Activated T-helper 1 cell treated with Interleukin-2 at 50 U/mL for 16 hours (primary cell): Measurements from ENCODE around the gene MAMSTR.
"Not testable (repeated sequence)": the region's sequence is repeated elsewhere in the genome, so short reads cannot be mapped to it uniquely, and the experiment has no call there.

Experiments used
- DNase-seq: peaks from one replicate; pipeline ENCODE4 v3.0.0-alpha.2; 2020; ENCODE audit warnings: low read depth

MAMSTR gene

GRCh38 chr19:48686088-48686487 is 33.4 kb downstream of the MAMSTR start:
- no peak for DNase-seq

DNA sequence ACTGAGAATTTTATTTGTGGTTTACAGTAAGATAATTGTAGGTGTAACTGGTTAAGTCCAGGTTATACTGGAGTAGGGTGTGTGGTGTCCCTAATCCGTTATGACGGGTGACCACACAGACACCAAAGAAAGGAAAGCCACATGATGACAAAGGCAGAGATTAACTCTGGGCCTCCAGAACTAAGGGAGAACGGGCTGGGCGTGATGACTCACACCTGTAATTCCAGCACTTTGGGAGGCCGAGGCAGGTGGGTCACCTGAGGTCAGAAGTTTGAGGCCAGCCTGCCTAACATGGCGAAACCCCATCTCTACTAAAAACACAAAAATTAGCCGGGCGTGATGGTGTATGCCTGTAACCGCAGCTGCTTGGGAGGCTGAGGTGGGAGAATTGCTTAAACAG is 33.9 kb downstream of the MAMSTR start:
- DNase-seq = no peak

GRCh38 chr19:48683349-48683748 is 36.2 kb downstream of the MAMSTR start:
- no peak for DNase-seq

GRCh38 chr19:48681127-48681470 is 38.4 kb downstream of the MAMSTR start:
- no peak for DNase-seq

- DNase-seq = no peak
These were observed 38.9 kb downstream of the MAMSTR start for GRCh38 chr19:48680436-48681126.

GRCh38 chr19:48680006-48680405 is 39.5 kb downstream of the MAMSTR start:
- DNase-seq = not testable (repeated sequence)

- DNase-seq = no peak
These were observed 41.3 kb downstream of the MAMSTR start for GRCh38 chr19:48678201-48678600.

DNA sequence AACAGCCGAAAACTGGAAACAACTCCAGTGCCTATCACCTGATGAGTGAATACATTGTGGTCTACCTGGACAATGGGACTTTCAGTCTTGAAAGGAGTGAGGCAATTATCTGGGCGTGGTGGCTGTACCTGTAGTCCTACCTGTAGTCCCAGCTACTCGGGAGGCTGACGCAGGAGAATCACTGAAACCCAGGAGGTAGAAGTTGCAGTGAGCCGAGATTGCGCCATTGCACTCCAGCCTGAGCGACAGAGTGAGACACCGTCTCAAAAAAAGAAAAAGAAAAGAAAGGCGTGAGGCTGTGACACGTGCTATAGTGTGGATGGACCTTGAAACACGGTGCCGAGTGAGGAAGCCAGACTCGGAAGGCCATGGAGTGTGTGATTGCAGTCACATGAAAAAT is 42.6 kb downstream of the MAMSTR start:
- no peak for DNase-seq

- DNase-seq = no peak
These were observed 43.0 kb downstream of the MAMSTR start for GRCh38 chr19:48676487-48676886.

- DNase-seq = peak; percentile 57
These were observed 44.4 kb downstream of the MAMSTR start for GRCh38 chr19:48674921-48675824.

DNA sequence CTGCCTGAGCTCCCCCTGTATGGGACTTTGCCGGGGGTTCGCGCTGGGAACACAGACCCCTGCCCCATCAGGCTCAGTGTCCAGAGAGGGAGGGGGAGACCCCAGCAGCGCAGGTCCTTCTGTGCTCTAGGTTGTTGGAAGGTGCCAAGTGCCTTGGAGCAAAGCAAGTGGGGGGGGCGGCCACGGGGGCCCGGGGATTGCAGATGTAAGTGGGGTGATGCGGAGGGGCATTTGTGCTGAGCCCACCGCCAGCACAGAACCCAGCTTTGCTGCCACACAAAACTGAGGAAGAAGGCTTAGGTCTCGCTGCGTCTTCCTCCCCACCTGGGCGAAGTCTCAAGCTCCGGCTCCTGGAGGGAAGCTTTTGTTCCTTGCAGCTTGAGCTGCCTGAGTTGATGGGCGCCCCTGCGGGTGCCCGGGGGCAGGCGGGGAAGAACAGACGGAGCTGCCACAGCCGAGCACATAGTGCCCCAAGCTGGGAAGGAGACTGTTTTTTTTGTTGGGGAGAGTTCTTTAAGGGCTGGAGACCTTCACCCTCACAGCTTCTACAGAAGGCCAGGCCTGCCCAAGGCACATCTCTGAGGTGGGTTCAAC is 45.2 kb downstream of the MAMSTR start:
- no peak for DNase-seq

DNA sequence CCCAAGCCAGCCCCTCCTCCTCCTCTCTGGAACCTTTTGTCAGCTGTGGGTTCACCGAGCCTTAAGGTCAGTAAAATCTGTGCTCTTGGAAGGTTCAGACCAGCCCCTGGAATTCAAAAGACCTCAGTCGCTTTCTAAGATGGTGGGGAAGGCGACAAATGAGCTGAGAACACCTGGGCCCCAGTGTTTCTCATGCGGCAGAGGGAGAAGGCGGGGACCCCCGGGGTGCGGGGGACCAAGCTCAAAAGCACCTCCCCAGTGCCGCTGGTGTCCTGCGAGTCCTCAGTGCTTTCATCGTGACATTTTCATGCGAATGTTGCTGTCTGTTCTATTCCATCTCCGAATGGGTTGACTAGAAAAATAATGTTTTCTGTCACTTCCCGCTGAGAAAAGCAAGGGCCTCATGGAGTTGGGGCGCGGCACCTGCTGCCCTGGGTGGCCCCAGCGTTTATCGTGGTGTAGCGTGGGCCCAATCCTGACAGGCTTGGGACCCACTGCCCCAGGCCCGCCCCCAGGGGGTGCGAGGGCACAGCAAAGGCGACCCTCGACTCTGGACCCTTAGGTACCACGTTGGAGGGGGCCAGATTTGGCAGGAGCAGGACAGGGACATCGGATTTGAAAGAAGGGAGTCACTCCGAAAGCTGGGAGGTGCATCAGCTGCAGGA is 46.0 kb downstream of the MAMSTR start:
- no peak for DNase-seq

DNA sequence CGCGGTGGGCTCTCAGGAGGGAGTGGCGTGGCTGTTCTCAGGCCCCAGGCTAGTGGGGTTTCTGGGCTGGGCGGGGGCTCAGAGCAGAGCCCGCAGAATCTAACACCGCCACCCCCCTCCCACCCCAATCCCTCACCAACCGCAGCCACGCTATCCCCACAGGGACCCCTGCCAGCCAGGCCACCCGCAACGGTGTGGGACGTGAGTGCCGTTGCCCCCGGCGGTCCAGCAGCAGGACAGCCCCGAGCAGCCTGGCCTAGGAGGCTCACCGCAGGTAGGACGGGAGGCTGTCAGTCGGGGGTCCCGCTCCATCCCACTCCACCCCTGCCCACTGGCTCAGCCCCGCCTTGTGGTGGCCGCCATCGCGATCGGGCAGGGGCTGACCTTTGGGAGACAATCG is 46.5 kb downstream of the MAMSTR start, which contains the start of gene NTN5:
TSS of gene NTN5 (minus strand) at position 24 of the 400 bp plus-strand sequence. CDS start 2,031 bp downstream, outside the sequence.
- DNase-seq = no peak

GRCh38 chr19:48671446-48671995 is 48.0 kb downstream of the MAMSTR start:
- DNase-seq = no peak

GRCh38 chr19:48670699-48671445 is 48.7 kb downstream of the MAMSTR start:
- no peak for DNase-seq

DNA sequence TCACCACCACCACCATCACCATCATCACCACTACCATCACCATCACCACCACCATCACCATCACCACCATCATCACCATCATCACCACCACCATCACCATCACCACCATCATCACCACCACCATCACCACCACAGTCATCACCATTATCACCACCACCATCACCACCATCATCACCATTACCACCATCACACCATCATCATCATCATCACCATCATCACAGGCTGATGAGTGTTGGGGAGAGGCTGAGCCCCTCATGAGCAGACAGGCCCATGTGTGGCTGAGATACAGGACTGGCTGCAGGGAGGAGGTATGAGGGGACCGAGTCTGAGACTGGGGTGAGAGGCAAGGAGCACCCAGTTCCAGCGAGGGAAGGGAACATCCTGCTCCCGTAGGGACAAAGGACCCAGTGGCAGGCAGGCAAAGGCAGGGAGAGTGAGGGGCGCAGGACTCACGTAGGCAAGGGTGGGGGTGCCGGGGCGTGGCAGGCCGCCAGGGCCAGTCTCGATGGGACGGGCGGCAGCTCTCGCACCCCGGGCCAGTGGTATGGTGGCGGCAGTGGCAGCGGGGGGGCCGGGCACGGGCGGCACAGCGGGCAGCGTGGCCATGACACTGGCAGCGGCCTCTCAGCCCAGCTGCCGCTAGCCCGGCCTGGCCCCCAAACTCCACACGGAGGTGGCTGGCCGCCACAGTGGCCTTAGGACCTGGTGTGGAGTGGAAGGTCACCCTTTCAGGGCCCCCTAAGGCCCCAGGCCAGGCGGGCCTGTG is 49.4 kb downstream of the MAMSTR start:
- DNase-seq = no peak

- no peak for DNase-seq
These were observed 50.8 kb downstream of the MAMSTR start for GRCh38 chr19:48668761-48669160.

DNA sequence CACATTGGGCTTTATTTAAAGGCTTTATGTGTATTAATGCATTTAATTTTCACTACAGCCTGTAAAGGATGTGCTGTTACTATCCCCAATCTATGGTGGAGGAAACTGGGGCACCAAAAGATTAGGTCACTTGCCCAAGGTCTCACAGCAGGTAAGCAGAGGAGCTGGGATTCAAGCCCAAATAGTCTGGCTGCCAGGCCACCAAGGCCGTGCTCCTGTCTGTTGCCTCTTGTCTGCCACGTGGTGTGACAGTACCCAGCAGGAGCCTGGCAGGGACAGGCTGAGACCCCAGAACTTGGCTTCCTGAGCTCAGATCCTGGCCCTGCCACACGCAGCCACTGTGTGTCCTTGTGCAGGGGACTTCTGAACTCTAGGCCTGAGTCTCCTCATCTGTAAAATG is 51.2 kb downstream of the MAMSTR start:
- DNase-seq = no peak

GRCh38 chr19:48665786-48666185 is 53.7 kb downstream of the MAMSTR start:
- no peak for DNase-seq

DNA sequence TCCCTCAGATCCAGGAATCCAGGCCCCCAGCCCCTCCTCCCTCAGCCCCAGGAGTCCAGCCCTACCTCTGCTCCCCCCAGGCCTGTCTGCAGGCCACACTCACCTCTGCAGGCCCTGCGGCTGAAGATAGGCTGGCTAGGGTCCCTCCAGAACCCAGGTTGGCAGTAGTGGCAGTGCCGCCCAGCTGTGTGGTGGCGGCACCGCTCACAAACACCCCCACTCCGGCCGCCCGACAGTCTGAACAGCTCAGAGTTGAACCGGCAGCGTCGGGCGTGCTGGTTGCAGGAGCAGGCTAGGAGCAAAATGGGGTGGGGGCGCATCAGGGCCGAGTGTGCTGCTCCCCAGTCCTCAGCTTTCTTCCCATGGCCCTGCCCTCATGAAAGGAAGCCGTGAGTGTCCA is 55.0 kb downstream of the MAMSTR start:
- DNase-seq = no peak

DNA sequence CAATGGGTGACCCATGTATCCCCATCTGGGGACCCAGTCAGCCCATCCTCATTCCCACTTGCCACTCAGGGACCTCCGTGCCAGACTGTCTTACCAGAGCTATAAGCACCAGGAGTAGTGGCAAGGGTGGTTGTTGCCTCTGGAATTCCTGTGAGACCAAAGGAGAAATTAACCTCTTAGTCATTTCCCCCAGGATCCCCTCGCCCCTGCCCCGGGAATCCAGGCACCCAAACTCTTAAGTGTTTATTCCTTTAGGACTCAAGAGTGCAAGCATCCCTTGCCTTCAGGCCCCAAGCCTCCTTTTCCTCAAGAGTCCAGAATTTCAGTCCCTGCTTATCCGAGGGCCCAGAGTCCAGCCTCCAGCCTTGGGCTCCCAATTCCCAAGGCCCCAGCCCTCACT is 55.9 kb downstream of the MAMSTR start:
- no peak for DNase-seq
